HepG2 (cell line): ENCODE results near the gene FBLN5. TPM values are rescaled to one million over a fixed set of nuclear protein-coding genes. Genes with fewer than 3 reads are reported as not detected.

Source experiments
- EED ChIP-seq: sonication (generic); formaldehyde crosslinking; IDR thresholded peaks from 2 replicates; pipeline ENCODE4 v1.5.0; 2020; ENCODE audit warnings: mild to moderate bottlenecking, missing genetic modification reagents
- ERF ChIP-seq: IDR thresholded peaks from 2 replicates; pipeline ENCODE4 v1.6.1; 2018; ENCODE audit warnings: missing biosample characterization, missing genetic modification reagents
- FOXC1 ChIP-seq: sonication (generic); formaldehyde crosslinking; IDR thresholded peaks from 2 replicates; pipeline ENCODE4 v1.8.0; 2022; ENCODE audit warnings: mild to moderate bottlenecking, missing genetic modification reagents, borderline replicate concordance
- GABPA ChIP-seq, 2 experiments: IDR thresholded peaks; 2 replicates each; pipeline ENCODE4 v1.6.1; 2011 to 2016; ENCODE audit warnings: low read depth in 2 of 2, low read length in 1 of 2, missing biosample characterization in 1 of 2, missing genetic modification characterization in 1 of 2
- HCFC1 ChIP-seq: fragments of 150-350 bp; IDR thresholded peaks from 2 replicates; pipeline ENCODE4 v1.6.1; 2014; ENCODE audit warnings: low read depth, low read length
- HMG20A ChIP-seq: IDR thresholded peaks from 2 replicates; pipeline ENCODE4 v1.6.1; 2016; ENCODE audit warnings: borderline replicate concordance
- KDM6A ChIP-seq: IDR thresholded peaks from 2 replicates; pipeline ENCODE4 v1.6.1; 2016; ENCODE audit warnings: low read depth
- KLF12 ChIP-seq: sonication (generic); formaldehyde crosslinking; IDR thresholded peaks from 2 replicates; pipeline ENCODE4 v1.4.0; 2020; ENCODE audit warnings: missing genetic modification reagents, borderline replicate concordance
- MIXL1 ChIP-seq: IDR thresholded peaks from 2 replicates; pipeline ENCODE4 v1.6.1; 2016
- RELA ChIP-seq: sonication (generic); formaldehyde crosslinking; IDR thresholded peaks from 2 replicates; pipeline ENCODE4 v1.4.0; 2020; ENCODE audit warnings: missing genetic modification reagents
- SAFB2 ChIP-seq: sonication (generic); formaldehyde crosslinking; IDR thresholded peaks from 2 replicates; pipeline ENCODE4 v1.5.1; 2020; ENCODE audit warnings: missing genetic modification reagents, low read depth, mild to moderate bottlenecking, borderline replicate concordance
- TBX3 ChIP-seq: fragments of 450-650 bp; IDR thresholded peaks from 2 replicates; pipeline ENCODE4 v1.6.1; 2017; ENCODE audit warnings: antibody characterized with exemption, mild to moderate bottlenecking, inconsistent platforms, borderline replicate concordance
- ZBTB38 ChIP-seq: sonication (generic); formaldehyde crosslinking; IDR thresholded peaks from 2 replicates; pipeline ENCODE4 v1.5.1; 2020; ENCODE audit warnings: mild to moderate bottlenecking, missing genetic modification reagents
- ZFP41 ChIP-seq: sonication (generic); formaldehyde crosslinking; IDR thresholded peaks from 2 replicates; pipeline ENCODE4 v1.4.0; 2020; ENCODE audit warnings: mild to moderate bottlenecking, missing genetic modification reagents, borderline replicate concordance
- ZFP91 ChIP-seq: sonication (generic); formaldehyde crosslinking; IDR thresholded peaks from 2 replicates; pipeline ENCODE4 v1.9.0; 2022; ENCODE audit warnings: missing genetic modification reagents, mild to moderate bottlenecking, borderline replicate concordance
- ZNF33B ChIP-seq: sonication (generic); formaldehyde crosslinking; IDR thresholded peaks from 2 replicates; pipeline ENCODE4 v1.5.1; 2020; ENCODE audit warnings: mild to moderate bottlenecking, missing genetic modification reagents
- ZNF350 ChIP-seq: sonication (generic); formaldehyde crosslinking; IDR thresholded peaks from 2 replicates; pipeline ENCODE4 v1.4.0; 2020; ENCODE audit warnings: mild to moderate bottlenecking, low read depth, missing genetic modification reagents, borderline replicate concordance
- ZNF713 ChIP-seq: sonication (generic); formaldehyde crosslinking; IDR thresholded peaks from 2 replicates; pipeline ENCODE4 v1.4.0; 2020; ENCODE audit warnings: mild to moderate bottlenecking, missing genetic modification reagents
- ZNF749 ChIP-seq: sonication (generic); formaldehyde crosslinking; IDR thresholded peaks from 2 replicates; pipeline ENCODE4 v1.8.0; 2022; ENCODE audit warnings: mild to moderate bottlenecking, missing genetic modification reagents, moderate library complexity, borderline replicate concordance
- ZNF766 ChIP-seq: sonication (generic); formaldehyde crosslinking; IDR thresholded peaks from 2 replicates; pipeline ENCODE4 v1.5.0; 2020; ENCODE audit warnings: missing genetic modification reagents, borderline replicate concordance
- ZNF768 ChIP-seq: sonication (generic); formaldehyde crosslinking; IDR thresholded peaks from 2 replicates; pipeline ENCODE4 v1.4.0; 2020; ENCODE audit warnings: missing genetic modification reagents
- ZNF879 ChIP-seq: sonication (generic); formaldehyde crosslinking; IDR thresholded peaks from 2 replicates; pipeline ENCODE4 v1.8.1; 2023; ENCODE audit warnings: missing genetic modification reagents
- polyA plus RNA-seq, 8 experiments: library from polyadenylated mRNA; depleted of rRNA in 3 of 8; stranded (reverse) in 7 of 8; unstranded in 1 of 8; fragments of >200 nt; fragmentation: Illumina TruSeq in 4 of 8; extraction: Trizol in 4 of 8; gene quantifications; 2 replicates each; pipeline versions ENCODE4 v1.2.1 to v1.2.3, GENCODE V29; 2011 to 2016; ENCODE audit warnings: low read depth in 4 of 8, missing spikeins in 1 of 8, mixed read lengths in 1 of 8; ENCODE audit not compliant: insufficient read depth in 1 of 8
- total RNA-seq, 5 experiments: library from RNA; depleted of rRNA; stranded (reverse); fragments of >200 nt; fragmentation: Illumina TruSeq; extraction: Trizol; gene quantifications; 2 replicates each; pipeline ENCODE4 v1.2.3, GENCODE V29; 2016; ENCODE audit warnings: low read depth in 1 of 5
- TF ChIP-seq, protein P1 (sequence below): sonication (generic); formaldehyde crosslinking; IDR thresholded peaks from 2 replicates; pipeline ENCODE4 v1.4.0; 2020; ENCODE audit warnings: mild to moderate bottlenecking, missing genetic modification reagents
- TF ChIP-seq, protein P2 (sequence below): sonication (generic); formaldehyde crosslinking; conservative IDR thresholded peaks from 2 replicates; pipeline ENCODE4 v1.8.0; 2022; ENCODE audit warnings: low read depth, missing genetic modification reagents

The FBLN5 gene
- total and polyA plus RNA-seq, 2 of the 13 experiments (the other 11 are each of a cell fraction or from before 2014, with no cell fraction given): 0.38 to 0.77 TPM

GRCh38 chr14:91957876-91958313, 10.4 kb upstream of the FBLN5 start (continued):
- TF ChIP-seq, protein P1, sequence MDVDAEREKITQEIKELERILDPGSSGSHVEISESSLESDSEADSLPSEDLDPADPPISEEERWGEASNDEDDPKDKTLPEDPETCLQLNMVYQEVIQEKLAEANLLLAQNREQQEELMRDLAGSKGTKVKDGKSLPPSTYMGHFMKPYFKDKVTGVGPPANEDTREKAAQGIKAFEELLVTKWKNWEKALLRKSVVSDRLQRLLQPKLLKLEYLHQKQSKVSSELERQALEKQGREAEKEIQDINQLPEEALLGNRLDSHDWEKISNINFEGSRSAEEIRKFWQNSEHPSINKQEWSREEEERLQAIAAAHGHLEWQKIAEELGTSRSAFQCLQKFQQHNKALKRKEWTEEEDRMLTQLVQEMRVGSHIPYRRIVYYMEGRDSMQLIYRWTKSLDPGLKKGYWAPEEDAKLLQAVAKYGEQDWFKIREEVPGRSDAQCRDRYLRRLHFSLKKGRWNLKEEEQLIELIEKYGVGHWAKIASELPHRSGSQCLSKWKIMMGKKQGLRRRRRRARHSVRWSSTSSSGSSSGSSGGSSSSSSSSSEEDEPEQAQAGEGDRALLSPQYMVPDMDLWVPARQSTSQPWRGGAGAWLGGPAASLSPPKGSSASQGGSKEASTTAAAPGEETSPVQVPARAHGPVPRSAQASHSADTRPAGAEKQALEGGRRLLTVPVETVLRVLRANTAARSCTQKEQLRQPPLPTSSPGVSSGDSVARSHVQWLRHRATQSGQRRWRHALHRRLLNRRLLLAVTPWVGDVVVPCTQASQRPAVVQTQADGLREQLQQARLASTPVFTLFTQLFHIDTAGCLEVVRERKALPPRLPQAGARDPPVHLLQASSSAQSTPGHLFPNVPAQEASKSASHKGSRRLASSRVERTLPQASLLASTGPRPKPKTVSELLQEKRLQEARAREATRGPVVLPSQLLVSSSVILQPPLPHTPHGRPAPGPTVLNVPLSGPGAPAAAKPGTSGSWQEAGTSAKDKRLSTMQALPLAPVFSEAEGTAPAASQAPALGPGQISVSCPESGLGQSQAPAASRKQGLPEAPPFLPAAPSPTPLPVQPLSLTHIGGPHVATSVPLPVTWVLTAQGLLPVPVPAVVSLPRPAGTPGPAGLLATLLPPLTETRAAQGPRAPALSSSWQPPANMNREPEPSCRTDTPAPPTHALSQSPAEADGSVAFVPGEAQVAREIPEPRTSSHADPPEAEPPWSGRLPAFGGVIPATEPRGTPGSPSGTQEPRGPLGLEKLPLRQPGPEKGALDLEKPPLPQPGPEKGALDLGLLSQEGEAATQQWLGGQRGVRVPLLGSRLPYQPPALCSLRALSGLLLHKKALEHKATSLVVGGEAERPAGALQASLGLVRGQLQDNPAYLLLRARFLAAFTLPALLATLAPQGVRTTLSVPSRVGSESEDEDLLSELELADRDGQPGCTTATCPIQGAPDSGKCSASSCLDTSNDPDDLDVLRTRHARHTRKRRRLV: 0 out of 2 replicates have a peak, but pooled peaks have one; percentile 16
- TF ChIP-seq KLF12 (no peak), ZFP91 (CRISPR knock-in tag) (no peak), ZNF713 (CRISPR knock-in tag) (no peak), ZNF766 (CRISPR knock-in tag) (no peak; the same call in 1 of the 2 replicates), TBX3 (peak; percentile 67; the same call in 1 of the 2 replicates), ZFP41 (no peak), FOXC1 (peak; percentile 61; the same call in 1 of the 2 replicates), ERF (0 out of 2 replicates have a peak, but pooled peaks have one; percentile 34), ZNF350 (peak; percentile 81; the same call in 1 of the 2 replicates), KDM6A (CRISPR knock-in tag) (peak; percentile 94), ZNF33B (no peak), HMG20A (peak; percentile 72; the same call in 1 of the 2 replicates), HCFC1 (no peak), EED (CRISPR knock-in tag) (no peak), ZNF749 (CRISPR knock-in tag) (no peak), ZNF768 (CRISPR knock-in tag) (no peak), MIXL1 (CRISPR knock-in tag) (no peak), GABPA (IDR thresholded peaks at IDR 0.05; ENCODE audit: low read depth, low read length) (no peak), GABPA (CRISPR knock-in tag; IDR thresholded peaks at IDR 0.05; ENCODE audit: low read depth) (peak; percentile 37; the same call in 1 of the 2 replicates), SAFB2 (no peak), ZNF879 (no peak), ZBTB38 (CRISPR knock-in tag) (peak; percentile 30), RELA (CRISPR knock-in tag) (no peak)
- TF ChIP-seq, protein P2, sequence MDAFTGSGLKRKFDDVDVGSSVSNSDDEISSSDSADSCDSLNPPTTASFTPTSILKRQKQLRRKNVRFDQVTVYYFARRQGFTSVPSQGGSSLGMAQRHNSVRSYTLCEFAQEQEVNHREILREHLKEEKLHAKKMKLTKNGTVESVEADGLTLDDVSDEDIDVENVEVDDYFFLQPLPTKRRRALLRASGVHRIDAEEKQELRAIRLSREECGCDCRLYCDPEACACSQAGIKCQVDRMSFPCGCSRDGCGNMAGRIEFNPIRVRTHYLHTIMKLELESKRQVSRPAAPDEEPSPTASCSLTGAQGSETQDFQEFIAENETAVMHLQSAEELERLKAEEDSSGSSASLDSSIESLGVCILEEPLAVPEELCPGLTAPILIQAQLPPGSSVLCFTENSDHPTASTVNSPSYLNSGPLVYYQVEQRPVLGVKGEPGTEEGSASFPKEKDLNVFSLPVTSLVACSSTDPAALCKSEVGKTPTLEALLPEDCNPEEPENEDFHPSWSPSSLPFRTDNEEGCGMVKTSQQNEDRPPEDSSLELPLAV (CRISPR knock-in tag): no peak
